C4-2B (cell line): ENCODE data around the gene MSX1.

ENCODE experiments used
- CTCF ChIP-seq: fragments of 450-650 bp; conservative IDR thresholded peaks from 2 replicates; pipeline ENCODE4 v1.5.1; 2017; ENCODE audit warnings: mild to moderate bottlenecking
- ZFX ChIP-seq: fragments of 450-650 bp; IDR thresholded peaks from 2 replicates; pipeline ENCODE4 v1.6.1; 2017

- TF ChIP-seq CTCF, result no peak
- no peak for TF ChIP-seq ZFX
Measured at GRCh38 chr4:4871573-4872313, 12.3 kb downstream of the MSX1 start.
